HepG2 (cell line): ENCODE results near the gene PIP5KL1. TPM values are rescaled to one million over a fixed set of nuclear protein-coding genes. Genes with fewer than 3 reads are reported as not detected.

Source experiments
- ATF2 ChIP-seq: sonication (generic); formaldehyde crosslinking; IDR thresholded peaks from 2 replicates; pipeline ENCODE4 v1.4.0; 2020; ENCODE audit warnings: missing genetic modification reagents
- KIAA2018 ChIP-seq: sonication (generic); formaldehyde crosslinking; IDR thresholded peaks from 2 replicates; pipeline ENCODE4 v1.5.0; 2020; ENCODE audit warnings: mild to moderate bottlenecking, missing genetic modification reagents, borderline replicate concordance
- PHF5A ChIP-seq: IDR thresholded peaks from one replicate; pipeline ENCODE4 v1.6.1; 2018; ENCODE audit warnings: low read depth, missing genetic modification reagents; ENCODE audit not compliant: unreplicated experiment
- RFXAP ChIP-seq: sonication (generic); formaldehyde crosslinking; IDR thresholded peaks from 2 replicates; pipeline ENCODE4 v1.4.0; 2020; ENCODE audit warnings: missing genetic modification reagents, borderline replicate concordance
- SIX4 ChIP-seq: sonication (generic); formaldehyde crosslinking; IDR thresholded peaks from 2 replicates; pipeline ENCODE4 v1.4.0; 2020; ENCODE audit warnings: missing genetic modification reagents
- SMAD9 ChIP-seq: sonication (generic); formaldehyde crosslinking; IDR thresholded peaks from 2 replicates; pipeline ENCODE4 v1.5.1; 2020; ENCODE audit warnings: mild to moderate bottlenecking, missing genetic modification reagents
- SMARCC2 ChIP-seq: fragments of 450-650 bp; IDR thresholded peaks from 2 replicates; pipeline ENCODE4 v1.6.1; 2017; ENCODE audit warnings: antibody characterized with exemption, mild to moderate bottlenecking
- SOX5 ChIP-seq: IDR thresholded peaks from 2 replicates; pipeline ENCODE4 v1.6.1; 2016; ENCODE audit warnings: borderline replicate concordance
- TBP ChIP-seq: sonication (generic); formaldehyde crosslinking; IDR thresholded peaks from 2 replicates; pipeline ENCODE4 v1.5.0; 2020; ENCODE audit warnings: missing genetic modification reagents
- ZFAT ChIP-seq: sonication (generic); formaldehyde crosslinking; conservative IDR thresholded peaks from 2 replicates; pipeline ENCODE4 v1.8.1; 2023; ENCODE audit warnings: missing genetic modification reagents, inconsistent platforms
- ZFP36L1 ChIP-seq: sonication (generic); formaldehyde crosslinking; IDR thresholded peaks from 2 replicates; pipeline ENCODE4 v1.8.0; 2022; ENCODE audit warnings: mild to moderate bottlenecking, missing genetic modification reagents, moderate library complexity
- ZNF251 ChIP-seq: sonication (generic); formaldehyde crosslinking; IDR thresholded peaks from 2 replicates; pipeline ENCODE4 v1.9.0; 2021; ENCODE audit warnings: mild to moderate bottlenecking, missing genetic modification reagents
- ZNF3 ChIP-seq: IDR thresholded peaks from 2 replicates; pipeline ENCODE4 v1.7.0; 2017; ENCODE audit warnings: inconsistent platforms
- ZNF362 ChIP-seq: sonication (generic); formaldehyde crosslinking; IDR thresholded peaks from 2 replicates; pipeline ENCODE4 v1.4.0; 2020; ENCODE audit warnings: missing genetic modification reagents, mild to moderate bottlenecking, borderline replicate concordance
- ZNF383 ChIP-seq: sonication (generic); formaldehyde crosslinking; IDR thresholded peaks from 2 replicates; pipeline ENCODE4 v1.4.0; 2020; ENCODE audit warnings: missing genetic modification reagents, mild to moderate bottlenecking, borderline replicate concordance
- ZNF44 ChIP-seq: sonication (generic); formaldehyde crosslinking; IDR thresholded peaks from 2 replicates; pipeline ENCODE4 v1.5.1; 2020; ENCODE audit warnings: mild to moderate bottlenecking, missing genetic modification reagents
- ZNF512 ChIP-seq: sonication (generic); formaldehyde crosslinking; IDR thresholded peaks from 2 replicates; pipeline ENCODE4 v1.4.0; 2020; ENCODE audit warnings: mild to moderate bottlenecking, missing genetic modification reagents
- ZNF772 ChIP-seq: sonication (generic); formaldehyde crosslinking; IDR thresholded peaks from 2 replicates; pipeline ENCODE4 v1.5.0; 2020; ENCODE audit warnings: mild to moderate bottlenecking, missing genetic modification reagents
- polyA plus RNA-seq, 8 experiments: library from polyadenylated mRNA; depleted of rRNA in 3 of 8; stranded (reverse) in 7 of 8; unstranded in 1 of 8; fragments of >200 nt; fragmentation: Illumina TruSeq in 4 of 8; extraction: Trizol in 4 of 8; gene quantifications; 2 replicates each; pipeline versions ENCODE4 v1.2.1 to v1.2.3, GENCODE V29; 2011 to 2016; ENCODE audit warnings: low read depth in 4 of 8, missing spikeins in 1 of 8, mixed read lengths in 1 of 8; ENCODE audit not compliant: insufficient read depth in 1 of 8
- total RNA-seq, 5 experiments: library from RNA; depleted of rRNA; stranded (reverse); fragments of >200 nt; fragmentation: Illumina TruSeq; extraction: Trizol; gene quantifications; 2 replicates each; pipeline ENCODE4 v1.2.3, GENCODE V29; 2016; ENCODE audit warnings: low read depth in 1 of 5

Gene PIP5KL1
- total and polyA plus RNA-seq, 2 of the 13 experiments (the other 11 are each of a cell fraction or from before 2014, with no cell fraction given) = 0.20 to 0.49 TPM

- TF ChIP-seq SMAD9 (CRISPR knock-in tag) (no peak), ZNF383 (CRISPR knock-in tag) (no peak), ZNF362 (CRISPR knock-in tag) (no peak), ZNF772 (peak; percentile 61; the same call in 1 of the 2 replicates), ATF2 (CRISPR knock-in tag) (peak; percentile 70; the same call in 1 of the 2 replicates), ZNF3 (CRISPR knock-in tag) (no peak), SOX5 (CRISPR knock-in tag) (peak; percentile 83; the same call in 1 of the 2 replicates), PHF5A (CRISPR knock-in tag) (peak; percentile 78), ZNF512 (CRISPR knock-in tag) (no peak), ZNF251 (CRISPR knock-in tag) (no peak), SMARCC2 (no peak), ZFAT (CRISPR knock-in tag) (no peak), KIAA2018 (no peak), SIX4 (no peak), RFXAP (CRISPR knock-in tag) (no peak), ZFP36L1 (CRISPR knock-in tag) (no peak), TBP (CRISPR knock-in tag) (no peak), ZNF44 (CRISPR knock-in tag) (no peak)
Observed at GRCh38 chr9:127955294-127956015, 24.9 kb upstream of the PIP5KL1 start (continued).
